HepG2 (cell line): ENCODE data around the gene SRC. TPM values are rescaled to one million over a fixed set of nuclear protein-coding genes. Genes with fewer than 3 reads are reported as not detected.

Experiments
- CREM ChIP-seq, 2 experiments: sonication (generic) in 1 of 2; formaldehyde crosslinking in 1 of 2; IDR thresholded peaks; 2 replicates each; pipeline versions ENCODE4 v1.4.0 to v1.6.1; 2016 to 2020; ENCODE audit warnings: antibody characterized with exemption in 1 of 2, mild to moderate bottlenecking in 1 of 2, missing genetic modification reagents in 1 of 2
- E2F2 ChIP-seq: sonication (generic); formaldehyde crosslinking; IDR thresholded peaks from 2 replicates; pipeline ENCODE4 v1.4.0; 2020; ENCODE audit warnings: missing genetic modification reagents, borderline replicate concordance
- FOXM1 ChIP-seq: sonication (generic); formaldehyde crosslinking; IDR thresholded peaks from 2 replicates; pipeline ENCODE4 v1.5.0; 2020; ENCODE audit warnings: missing genetic modification reagents
- HOXA9 ChIP-seq: sonication (generic); formaldehyde crosslinking; IDR thresholded peaks from 2 replicates; pipeline ENCODE4 v1.8.1; 2022; ENCODE audit warnings: missing genetic modification reagents, mild to moderate bottlenecking, moderate library complexity, borderline replicate concordance
- IRX3 ChIP-seq: sonication (generic); formaldehyde crosslinking; IDR thresholded peaks from 2 replicates; pipeline ENCODE4 v1.8.1; 2023; ENCODE audit warnings: mild to moderate bottlenecking, low read depth, missing genetic modification reagents, borderline replicate concordance
- KDM2A ChIP-seq: sonication (generic); formaldehyde crosslinking; IDR thresholded peaks from 2 replicates; pipeline ENCODE4 v1.4.0; 2020; ENCODE audit warnings: low read depth, missing genetic modification reagents, borderline replicate concordance
- PAF1 ChIP-seq: IDR thresholded peaks from 2 replicates; pipeline ENCODE4 v1.6.1; 2016; ENCODE audit warnings: missing genetic modification reagents, missing compliant biosample characterization
- PHF5A ChIP-seq: IDR thresholded peaks from one replicate; pipeline ENCODE4 v1.6.1; 2018; ENCODE audit warnings: low read depth, missing genetic modification reagents; ENCODE audit not compliant: unreplicated experiment
- PITX1 ChIP-seq: sonication (generic); formaldehyde crosslinking; IDR thresholded peaks from 2 replicates; pipeline ENCODE4 v1.5.1; 2020; ENCODE audit warnings: mild to moderate bottlenecking, missing genetic modification reagents
- PTBP1 ChIP-seq: fragments of 200-400 bp; formaldehyde crosslinking; IDR thresholded peaks from 2 replicates; pipeline ENCODE4 v1.6.1; 2018; ENCODE audit warnings: low read length, low read depth; ENCODE audit not compliant: poor library complexity, severe bottlenecking
- RAD51 ChIP-seq: fragments of 450-650 bp; IDR thresholded peaks from 2 replicates; pipeline ENCODE4 v1.6.1; 2016; ENCODE audit warnings: borderline replicate concordance
- RARG ChIP-seq: sonication (generic); formaldehyde crosslinking; IDR thresholded peaks from 2 replicates; pipeline ENCODE4 v1.4.0; 2020; ENCODE audit warnings: low read depth, mild to moderate bottlenecking, missing genetic modification reagents
- RXRA ChIP-seq: sonication (generic); formaldehyde crosslinking; IDR thresholded peaks from 2 replicates; pipeline ENCODE4 v1.5.1; 2020; ENCODE audit warnings: missing genetic modification reagents
- SP1 ChIP-seq, 2 experiments: fragments of 450-650 bp in 1 of 2; sonication (generic) in 1 of 2; formaldehyde crosslinking in 1 of 2; IDR thresholded peaks; 2 replicates each; pipeline versions ENCODE4 v1.4.0 to v1.6.1; 2016 to 2020; ENCODE audit warnings: missing genetic modification reagents in 1 of 2
- SP5 ChIP-seq: IDR thresholded peaks from 2 replicates; pipeline ENCODE4 v1.6.1; 2016; ENCODE audit warnings: low read depth, borderline replicate concordance
- TBX3 ChIP-seq: fragments of 450-650 bp; IDR thresholded peaks from 2 replicates; pipeline ENCODE4 v1.6.1; 2017; ENCODE audit warnings: antibody characterized with exemption, mild to moderate bottlenecking, inconsistent platforms, borderline replicate concordance
- ZFP36L1 ChIP-seq: sonication (generic); formaldehyde crosslinking; IDR thresholded peaks from 2 replicates; pipeline ENCODE4 v1.8.0; 2022; ENCODE audit warnings: mild to moderate bottlenecking, missing genetic modification reagents, moderate library complexity
- ZFY ChIP-seq: sonication (generic); formaldehyde crosslinking; IDR thresholded peaks from 2 replicates; pipeline ENCODE4 v1.4.0; 2020; ENCODE audit warnings: missing genetic modification reagents
- ZNF17 ChIP-seq: sonication (generic); formaldehyde crosslinking; IDR thresholded peaks from 2 replicates; pipeline ENCODE4 v1.5.0; 2020; ENCODE audit warnings: mild to moderate bottlenecking, missing genetic modification reagents
- ZNF335 ChIP-seq: sonication (generic); formaldehyde crosslinking; IDR thresholded peaks from 2 replicates; pipeline ENCODE4 v1.4.0; 2020; ENCODE audit warnings: missing genetic modification reagents
- ZNF343 ChIP-seq: sonication (generic); formaldehyde crosslinking; IDR thresholded peaks from 2 replicates; pipeline ENCODE4 v1.4.0; 2020; ENCODE audit warnings: mild to moderate bottlenecking, missing genetic modification reagents
- ZNF484 ChIP-seq: sonication (generic); formaldehyde crosslinking; IDR thresholded peaks from 2 replicates; pipeline ENCODE4 v1.5.1; 2020; ENCODE audit warnings: mild to moderate bottlenecking, low read depth, missing genetic modification reagents, borderline replicate concordance
- ZNF543 ChIP-seq: sonication (generic); formaldehyde crosslinking; IDR thresholded peaks from 2 replicates; pipeline ENCODE4 v1.4.0; 2020; ENCODE audit warnings: mild to moderate bottlenecking, missing genetic modification reagents
- ZNF570 ChIP-seq: sonication (generic); formaldehyde crosslinking; IDR thresholded peaks from 2 replicates; pipeline ENCODE4 v1.4.0; 2020; ENCODE audit warnings: mild to moderate bottlenecking, missing genetic modification reagents, borderline replicate concordance
- ZNF768 ChIP-seq: sonication (generic); formaldehyde crosslinking; IDR thresholded peaks from 2 replicates; pipeline ENCODE4 v1.4.0; 2020; ENCODE audit warnings: missing genetic modification reagents
- polyA plus RNA-seq, 8 experiments: library from polyadenylated mRNA; depleted of rRNA in 3 of 8; stranded (reverse) in 7 of 8; unstranded in 1 of 8; fragments of >200 nt; fragmentation: Illumina TruSeq in 4 of 8; extraction: Trizol in 4 of 8; gene quantifications; 2 replicates each; pipeline versions ENCODE4 v1.2.1 to v1.2.3, GENCODE V29; 2011 to 2016; ENCODE audit warnings: low read depth in 4 of 8, missing spikeins in 1 of 8, mixed read lengths in 1 of 8; ENCODE audit not compliant: insufficient read depth in 1 of 8
- total RNA-seq, 5 experiments: library from RNA; depleted of rRNA; stranded (reverse); fragments of >200 nt; fragmentation: Illumina TruSeq; extraction: Trizol; gene quantifications; 2 replicates each; pipeline ENCODE4 v1.2.3, GENCODE V29; 2016; ENCODE audit warnings: low read depth in 1 of 5
- TF ChIP-seq, protein P1 (sequence below): IDR thresholded peaks from 2 replicates; pipeline ENCODE4 v1.6.1; 2012; ENCODE audit warnings: inconsistent platforms
- TF ChIP-seq, protein P2 (sequence below): sonication (generic); formaldehyde crosslinking; conservative IDR thresholded peaks from 2 replicates; pipeline ENCODE4 v1.4.0; 2020; ENCODE audit warnings: missing genetic modification reagents

The SRC gene
- total and polyA plus RNA-seq, 2 of the 13 experiments (the other 11 are each of a cell fraction or from before 2014, with no cell fraction given), result 54.7 to 192 TPM

- TF ChIP-seq RARG (CRISPR knock-in tag) (no peak), ZNF17 (no peak), ZFP36L1 (CRISPR knock-in tag) (no peak), ZNF484 (no peak), E2F2 (CRISPR knock-in tag) (no peak), ZFY (no peak), HOXA9 (CRISPR knock-in tag) (no peak), SP1 (IDR thresholded peaks at IDR 0.05) (no peak), SP1 (CRISPR knock-in tag; IDR thresholded peaks at IDR 0.05) (0 out of 2 replicates have a peak, but pooled peaks have one; percentile 9), RXRA (no peak), IRX3 (CRISPR knock-in tag) (no peak), ZNF570 (CRISPR knock-in tag) (no peak), PTBP1 (no peak), SP5 (CRISPR knock-in tag) (no peak), FOXM1 (CRISPR knock-in tag) (no peak), PHF5A (CRISPR knock-in tag) (no peak), PITX1 (CRISPR knock-in tag) (no peak), KDM2A (CRISPR knock-in tag) (peak; percentile 49), PAF1 (CRISPR knock-in tag) (no peak), ZNF343 (0 out of 2 replicates have a peak, but pooled peaks have one; percentile 25), ZNF543 (CRISPR knock-in tag) (0 out of 2 replicates have a peak, but pooled peaks have one; percentile 34), ZNF768 (CRISPR knock-in tag) (peak; percentile 21; the same call in 1 of the 2 replicates), ZNF335 (CRISPR knock-in tag) (0 out of 2 replicates have a peak, but pooled peaks have one; percentile 45), TBX3 (no peak), CREM (IDR thresholded peaks at IDR 0.05) (no peak), CREM (CRISPR knock-in tag; IDR thresholded peaks at IDR 0.05) (no peak), RAD51 (no peak)
- TF ChIP-seq, protein P1, sequence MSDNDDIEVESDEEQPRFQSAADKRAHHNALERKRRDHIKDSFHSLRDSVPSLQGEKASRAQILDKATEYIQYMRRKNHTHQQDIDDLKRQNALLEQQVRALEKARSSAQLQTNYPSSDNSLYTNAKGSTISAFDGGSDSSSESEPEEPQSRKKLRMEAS, result no peak
- TF ChIP-seq, protein P2, sequence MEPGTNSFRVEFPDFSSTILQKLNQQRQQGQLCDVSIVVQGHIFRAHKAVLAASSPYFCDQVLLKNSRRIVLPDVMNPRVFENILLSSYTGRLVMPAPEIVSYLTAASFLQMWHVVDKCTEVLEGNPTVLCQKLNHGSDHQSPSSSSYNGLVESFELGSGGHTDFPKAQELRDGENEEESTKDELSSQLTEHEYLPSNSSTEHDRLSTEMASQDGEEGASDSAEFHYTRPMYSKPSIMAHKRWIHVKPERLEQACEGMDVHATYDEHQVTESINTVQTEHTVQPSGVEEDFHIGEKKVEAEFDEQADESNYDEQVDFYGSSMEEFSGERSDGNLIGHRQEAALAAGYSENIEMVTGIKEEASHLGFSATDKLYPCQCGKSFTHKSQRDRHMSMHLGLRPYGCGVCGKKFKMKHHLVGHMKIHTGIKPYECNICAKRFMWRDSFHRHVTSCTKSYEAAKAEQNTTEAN (CRISPR knock-in tag), result no peak
Observed at GRCh38 chr20:37407573-37408002, 61.6 kb downstream of the SRC start (continued).
